Caco-2 (cell line): ENCODE results near the gene MPST. TPM values are rescaled to one million over a fixed set of nuclear protein-coding genes. Genes with fewer than 3 reads are reported as not detected.

Source experiments
- BruUV-seq: library from RNA; stranded (reverse); fragments of 400-500 nt; replicated peaks from 2 replicates; lab custom pipeline; 2021; lab: Mats Ljungman, UMichigan
- CTCF ChIA-PET: fragments of 300-600 bp; sonication (Branson Sonifier 250); formaldehyde crosslinking; loops from one replicate; lab custom pipeline; 2022; ENCODE audit warnings: antibody characterized with exemption; lab: Charles Lee
- POLR2A ChIA-PET: fragments of 300-600 bp; sonication (Branson Sonifier 250); formaldehyde crosslinking; loops from one replicate; lab custom pipeline; 2022; ENCODE audit warnings: antibody characterized with exemption; lab: Charles Lee
- DNase-seq, 2 experiments: peaks; one replicate each; pipeline versions ENCODE4 v3.0.0 to v3.0.0-alpha.2; 2020 to 2022
- H3K27me3 ChIP-seq: replicated peaks from 2 replicates; pipeline ENCODE4 v1.6.0; 2011; ENCODE audit warnings: low read length; ENCODE audit not compliant: control insufficient read depth, insufficient read depth
- H3K36me3 ChIP-seq: 2 replicates; pipeline ENCODE4 v1.5.1; 2011; ENCODE audit warnings: low read length; ENCODE audit not compliant: control insufficient read depth, insufficient read depth
- H3K4me1 ChIP-seq: fragments of 250-450 bp; sonication (Bioruptor Pico); 2 replicates; pipeline ENCODE4 v1.5.1; 2020; ENCODE audit warnings: mild to moderate bottlenecking
- H3K4me3 ChIP-seq: 2 replicates; pipeline ENCODE4 v1.5.1; 2011; ENCODE audit warnings: low read depth, mild to moderate bottlenecking, control low read depth, low read length
- H3K9me3 ChIP-seq: fragments of 250-450 bp; sonication (Bioruptor Pico); 2 replicates; pipeline ENCODE4 v1.5.1; 2020; ENCODE audit warnings: mild to moderate bottlenecking, moderate library complexity
- H3K27ac Mint-ChIP-seq: one replicate; pipeline ENCODE4 v1.8.0; 2022; ENCODE audit warnings: mixed read lengths; ENCODE audit not compliant: unreplicated experiment
- H3K27me3 Mint-ChIP-seq: one replicate; pipeline ENCODE4 v1.8.0; 2022; ENCODE audit warnings: mixed read lengths; ENCODE audit not compliant: insufficient read depth, unreplicated experiment
- H3K36me3 Mint-ChIP-seq: one replicate; pipeline ENCODE4 v1.8.0; 2022; ENCODE audit warnings: mild to moderate bottlenecking, mixed read lengths; ENCODE audit not compliant: insufficient read depth, unreplicated experiment
- H3K4me1 Mint-ChIP-seq: one replicate; pipeline ENCODE4 v1.8.0; 2022; ENCODE audit warnings: low read depth, mixed read lengths; ENCODE audit not compliant: unreplicated experiment
- H3K4me3 Mint-ChIP-seq: one replicate; pipeline ENCODE4 v1.8.0; 2022; ENCODE audit warnings: mild to moderate bottlenecking, moderate library complexity, mixed read lengths; ENCODE audit not compliant: unreplicated experiment
- H3K9me3 Mint-ChIP-seq: one replicate; pipeline ENCODE4 v1.8.0; 2022; ENCODE audit warnings: mixed read lengths; ENCODE audit not compliant: unreplicated experiment
- intact Hi-C: fragments of 100-400 bp; cut with micrococcal nuclease; formaldehyde crosslinking; loops from one replicate; pipeline ENCODE4 v1.10.0; 2022; ENCODE audit not compliant: unreplicated experiment
- total RNA-seq: library from RNA; stranded (reverse); gene quantifications from 2 replicates; pipeline ENCODE4 v1.2.3, GENCODE V29; 2022
- TF ChIP-seq, protein P1 (sequence below), 2 experiments: fragments of 200-600 bp in 1 of 2; IDR thresholded peaks; 1 replicate in 1 of 2; 2 replicates in 1 of 2; pipeline versions ENCODE4 v1.5.1 to v1.8.0; 2011 to 2022; ENCODE audit warnings: antibody characterized with exemption in 1 of 2, control low read depth in 1 of 2, inconsistent platforms in 1 of 2, low read depth in 1 of 2, low read length in 1 of 2, mild to moderate bottlenecking in 1 of 2, moderate library complexity in 1 of 2; ENCODE audit not compliant: insufficient read depth in 1 of 2, severe bottlenecking in 1 of 2, unreplicated experiment in 1 of 2

MPST gene
- total RNA-seq, 1 experiment from 2014 or later = 83.7 TPM

GRCh38 chr22:37015587-37015878, 4.0 kb upstream of the MPST start:
- H3K36me3 ChIP-seq = peaks cover 2% of the 10 kb centered on the region
- Mint-ChIP-seq H3K9me3 (no peaks in the 10 kb centered on the region), H3K4me1 (no peaks in the 10 kb centered on the region), H3K27me3 (no peaks in the 10 kb centered on the region), H3K36me3 (peaks cover 26% of the 10 kb centered on the region), H3K27ac (peak overlapping the region; percentile 22), H3K4me3 (no peak overlapping the region)
- intact Hi-C loops = no loop called here
- ChIA-PET POLR2A (interaction anchor here (0.5 to 1.3 kb wide), 2 partner anchors 17 kb away, joined by 3 read pairs; no protein-coding TSS in a partner anchor), CTCF (no interaction called here)
- no peak for DNase-seq
- TF ChIP-seq, protein P1, sequence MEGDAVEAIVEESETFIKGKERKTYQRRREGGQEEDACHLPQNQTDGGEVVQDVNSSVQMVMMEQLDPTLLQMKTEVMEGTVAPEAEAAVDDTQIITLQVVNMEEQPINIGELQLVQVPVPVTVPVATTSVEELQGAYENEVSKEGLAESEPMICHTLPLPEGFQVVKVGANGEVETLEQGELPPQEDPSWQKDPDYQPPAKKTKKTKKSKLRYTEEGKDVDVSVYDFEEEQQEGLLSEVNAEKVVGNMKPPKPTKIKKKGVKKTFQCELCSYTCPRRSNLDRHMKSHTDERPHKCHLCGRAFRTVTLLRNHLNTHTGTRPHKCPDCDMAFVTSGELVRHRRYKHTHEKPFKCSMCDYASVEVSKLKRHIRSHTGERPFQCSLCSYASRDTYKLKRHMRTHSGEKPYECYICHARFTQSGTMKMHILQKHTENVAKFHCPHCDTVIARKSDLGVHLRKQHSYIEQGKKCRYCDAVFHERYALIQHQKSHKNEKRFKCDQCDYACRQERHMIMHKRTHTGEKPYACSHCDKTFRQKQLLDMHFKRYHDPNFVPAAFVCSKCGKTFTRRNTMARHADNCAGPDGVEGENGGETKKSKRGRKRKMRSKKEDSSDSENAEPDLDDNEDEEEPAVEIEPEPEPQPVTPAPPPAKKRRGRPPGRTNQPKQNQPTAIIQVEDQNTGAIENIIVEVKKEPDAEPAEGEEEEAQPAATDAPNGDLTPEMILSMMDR (IDR thresholded peaks at IDR 0.05; ENCODE audit: insufficient read depth in 1 of 2, low read depth in 1 of 2, low read length in 1 of 2, severe bottlenecking in 1 of 2, unreplicated experiment in 1 of 2) = no peak
- peaks cover 13% of the 10 kb centered on the region; the same call in 1 of the 2 replicates for H3K4me1 ChIP-seq
- H3K4me3 ChIP-seq = no peak overlapping the region
- no peaks in the 10 kb centered on the region; the same call in 1 of the 2 replicates for H3K27me3 ChIP-seq
- BruUV-seq = no TSS peak
- H3K9me3 ChIP-seq = no peaks in the 10 kb centered on the region

GRCh38 chr22:37016134-37016910, 3.2 kb upstream of the MPST start:
- Mint-ChIP-seq H3K4me3 (no peak overlapping the region), H3K27ac (no peak overlapping the region), H3K9me3 (no peaks in the 10 kb centered on the region), H3K27me3 (no peaks in the 10 kb centered on the region), H3K4me1 (no peaks in the 10 kb centered on the region), H3K36me3 (peaks cover 22% of the 10 kb centered on the region)
- DNase-seq = no peak
- Histone ChIP-seq H3K27me3 (no peaks in the 10 kb centered on the region; the same call in 1 of the 2 replicates), H3K4me3 (no peak overlapping the region), H3K9me3 (no peaks in the 10 kb centered on the region), H3K36me3 (peaks cover 2% of the 10 kb centered on the region), H3K4me1 (peaks cover 16% of the 10 kb centered on the region; the same call in 1 of the 2 replicates)
- intact Hi-C loops = no loop called here
- BruUV-seq = no TSS peak
- ChIA-PET CTCF (no interaction called here), POLR2A (interaction anchor here (1.3 kb wide), 1 partner anchor 16 kb away, joined by 3 read pairs; no protein-coding TSS in a partner anchor)
- TF ChIP-seq, protein P1 (IDR thresholded peaks at IDR 0.05; ENCODE audit: insufficient read depth in 1 of 2, low read depth in 1 of 2, low read length in 1 of 2, severe bottlenecking in 1 of 2, unreplicated experiment in 1 of 2) = no peak

DNA sequence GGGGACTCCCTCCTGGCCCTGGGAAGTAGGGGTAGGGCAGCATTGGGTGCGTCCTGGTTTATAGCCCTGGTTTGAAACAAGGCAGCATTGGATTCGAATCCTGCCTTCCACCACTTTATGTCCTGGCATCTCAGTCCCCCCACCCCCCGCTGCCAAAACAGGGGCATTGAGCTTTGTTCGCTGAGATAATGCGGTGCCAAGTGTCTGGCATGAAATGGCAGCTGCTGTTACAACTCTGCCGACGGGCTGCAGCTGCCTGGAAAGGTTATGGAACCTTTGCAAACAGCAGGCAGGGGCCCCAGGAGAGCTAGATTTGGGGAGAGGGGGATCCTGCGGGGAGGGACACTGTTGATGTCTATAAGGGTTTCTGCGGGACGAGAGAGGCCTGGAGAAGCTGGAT, 2.2 kb upstream of the MPST start:
- no TSS peak for BruUV-seq
- CTCF ChIA-PET = interaction anchor here (4.9 kb wide), 1 partner anchor 14 kb away, joined by 29 read pairs; no protein-coding TSS in a partner anchor

More for the DNA sequence above, 2.2 kb upstream of the MPST start:
- Mint-ChIP-seq H3K4me1 (no peaks in the 10 kb centered on the region), H3K9me3 (no peaks in the 10 kb centered on the region), H3K4me3 (peak overlapping the region; percentile 96), H3K27ac (no peak overlapping the region), H3K36me3 (peaks cover 22% of the 10 kb centered on the region), H3K27me3 (no peaks in the 10 kb centered on the region)
- H3K4me3 ChIP-seq = no peak overlapping the region
- POLR2A ChIA-PET = interaction anchor here (0.6 to 2.5 kb wide), 2 partner anchors 15 to 19 kb away, joined by 8 to 39 read pairs; no protein-coding TSS in a partner anchor
- H3K4me1 ChIP-seq = peaks cover 16% of the 10 kb centered on the region; the same call in 1 of the 2 replicates
- intact Hi-C loops = no loop called here
- H3K27me3 ChIP-seq = no peaks in the 10 kb centered on the region; the same call in 1 of the 2 replicates
- H3K36me3 ChIP-seq = peaks cover 2% of the 10 kb centered on the region
- TF ChIP-seq, protein P1 (IDR thresholded peaks at IDR 0.05; ENCODE audit: insufficient read depth in 1 of 2, low read depth in 1 of 2, low read length in 1 of 2, severe bottlenecking in 1 of 2, unreplicated experiment in 1 of 2) = no peak
- no peaks in the 10 kb centered on the region for H3K9me3 ChIP-seq
- no peak for DNase-seq
